Ascending aorta (tissue), 2 donors: ENCODE measurements around the gene MAML3. TPM values are rescaled to one million over a fixed set of nuclear protein-coding genes. Genes with fewer than 3 reads are reported as not detected.

Source experiments
- DNase-seq, 2 donors: peaks; one replicate each; pipeline ENCODE4 v3.0.0-alpha.2; 2019; ENCODE audit warnings: low spot score in 2 of 2
- H3K27ac ChIP-seq, 2 donors: fragments of 200-600 bp; sonication (generic); one replicate each; pipeline ENCODE4 v1.5.1; 2016 to 2017; ENCODE audit warnings: mild to moderate bottlenecking in 1 of 2
- H3K27me3 ChIP-seq: fragments of 200-600 bp; sonication (generic); one replicate; pipeline ENCODE4 v1.5.1; 2017
- H3K36me3 ChIP-seq, 2 donors: fragments of 200-600 bp; sonication (generic); one replicate each; pipeline ENCODE4 v1.5.1; 2016
- H3K4me1 ChIP-seq, 2 donors: fragments of 200-600 bp; sonication (generic); one replicate each; pipeline ENCODE4 v1.5.1; 2016 to 2017; ENCODE audit warnings: mild to moderate bottlenecking in 1 of 2
- H3K4me3 ChIP-seq, 2 donors: fragments of 200-600 bp; sonication (generic); one replicate each; pipeline ENCODE4 v1.5.1; 2016 to 2017; ENCODE audit warnings: mild to moderate bottlenecking in 1 of 2
- H3K9me3 ChIP-seq, 2 donors: fragments of 200-600 bp; sonication (generic); one replicate each; pipeline ENCODE4 v1.5.1; 2016
- CTCF ChIP-seq, 3 experiments: fragments of 200-600 bp in 2 of 3; fragments of 450-650 bp in 1 of 3; sonication (generic) in 2 of 3; IDR thresholded peaks; one replicate each; pipeline ENCODE4 v1.5.1; 2016 to 2019; ENCODE audit warnings: antibody characterized with exemption in 3 of 3, mild to moderate bottlenecking in 1 of 3, moderate library complexity in 1 of 3
- intact Hi-C: fragments of 100-400 bp; cut with DNase I; formaldehyde crosslinking; loops from one replicate; pipeline ENCODE4 v1.15.1; 2023
- total RNA-seq: library from RNA; depleted of rRNA; stranded (reverse); fragments of >200 nt; gene quantifications from one replicate; pipeline ENCODE4 v1.1.0, GENCODE V29; 2016

The MAML3 gene
- total RNA-seq, 1 donor from 2014 or later, result 4.7 TPM

- Histone ChIP-seq H3K27me3 (no peaks in the 10 kb centered on the region), H3K4me1 (no peaks in the 10 kb centered on the region), H3K36me3 (no peaks in the 10 kb centered on the region), H3K9me3 (no peaks in the 10 kb centered on the region), H3K27ac (no peak overlapping the region), H3K4me3 (no peak overlapping the region)
- intact Hi-C loops, result no loop called here
- DNase-seq, result no peak
- TF ChIP-seq CTCF (IDR thresholded peaks at IDR 0.05), result no peak
Measured at GRCh38 chr4:140135529-140136088, 18.4 kb downstream of the MAML3 start.

GRCh38 chr4:140134746-140135425 is 19.1 kb downstream of the MAML3 start:
- intact Hi-C loops, result no loop called here
- H3K36me3 ChIP-seq, result no peaks in the 10 kb centered on the region
- DNase-seq, result no peak
- no peaks in the 10 kb centered on the region for H3K9me3 ChIP-seq
- H3K4me3 ChIP-seq, result no peak overlapping the region
- H3K4me1 ChIP-seq, result no peaks in the 10 kb centered on the region
- no peak for TF ChIP-seq CTCF (IDR thresholded peaks at IDR 0.05)
- H3K27ac ChIP-seq, result no peak overlapping the region
- no peaks in the 10 kb centered on the region for H3K27me3 ChIP-seq

GRCh38 chr4:140133576-140133975 is 20.4 kb downstream of the MAML3 start:
- Histone ChIP-seq H3K4me3 (no peak overlapping the region), H3K9me3 (no peaks in the 10 kb centered on the region), H3K4me1 (no peaks in the 10 kb centered on the region), H3K36me3 (no peaks in the 10 kb centered on the region), H3K27me3 (no peaks in the 10 kb centered on the region), H3K27ac (no peak overlapping the region)
- intact Hi-C loops, result no loop called here
- DNase-seq, result no peak
- no peak for TF ChIP-seq CTCF (IDR thresholded peaks at IDR 0.05)

- Histone ChIP-seq H3K27ac (no peak overlapping the region), H3K4me3 (no peak overlapping the region), H3K9me3 (no peaks in the 10 kb centered on the region), H3K4me1 (peaks cover 0 to 3% of the 10 kb centered on the region in 2 donors), H3K36me3 (no peaks in the 10 kb centered on the region), H3K27me3 (no peaks in the 10 kb centered on the region)
- intact Hi-C loops, result no loop called here
- no peak for TF ChIP-seq CTCF (IDR thresholded peaks at IDR 0.05)
- no peak for DNase-seq
Measured at GRCh38 chr4:140131675-140132229, 22.2 kb downstream of the MAML3 start.

GRCh38 chr4:140130677-140131076 is 23.3 kb downstream of the MAML3 start:
- TF ChIP-seq CTCF (IDR thresholded peaks at IDR 0.05), result no peak
- no peak overlapping the region for H3K4me3 ChIP-seq
- H3K9me3 ChIP-seq, result no peaks in the 10 kb centered on the region
- H3K4me1 ChIP-seq, result peaks cover 0 to 3% of the 10 kb centered on the region in 2 donors
- no peak overlapping the region for H3K27ac ChIP-seq
- no peak for DNase-seq
- H3K36me3 ChIP-seq, result no peaks in the 10 kb centered on the region
- H3K27me3 ChIP-seq, result no peaks in the 10 kb centered on the region
- intact Hi-C loops, result no loop called here
